Endothelial cell of umbilical vein (primary cell): ENCODE results near the gene RGS19. TPM values are rescaled to one million over a fixed set of nuclear protein-coding genes. Genes with fewer than 3 reads are reported as not detected.

ENCODE experiments used
- BruUV-seq: library from RNA; stranded (reverse); fragments of 400-500 nt; replicated peaks from 2 replicates; lab custom pipeline; 2021; lab: Mats Ljungman, UMichigan
- CTCF ChIA-PET: fragments of 300-600, 350-600 bp; sonication (Branson Sonifier 250); formaldehyde crosslinking; loops from one replicate; lab custom pipeline; 2021; ENCODE audit warnings: antibody characterized with exemption, inconsistent platforms; lab: Charles Lee
- POLR2A ChIA-PET: fragments of 300-600, 350-600 bp; sonication (Branson Sonifier 250); formaldehyde crosslinking; loops from one replicate; lab custom pipeline; 2021; ENCODE audit warnings: antibody characterized with exemption, inconsistent platforms; lab: Charles Lee
- DNase-seq: peaks from one replicate; pipeline ENCODE4 v3.0.0-alpha.2; 2011; ENCODE audit warnings: low read depth, low spot score
- FAIRE-seq: peaks from 2 replicates; lab custom pipeline; 2011; peaks lifted over from hg19 to GRCh38; lab: Jason Lieb, UNC
- H2AFZ ChIP-seq: 2 replicates; pipeline ENCODE4 v1.6.0; 2012; ENCODE audit warnings: low read depth, low read length, control low read depth, inconsistent platforms
- H3K27ac ChIP-seq: 2 replicates; pipeline ENCODE4 v1.5.1; 2011; ENCODE audit warnings: low read depth, mild to moderate bottlenecking, control low read depth, low read length, moderate library complexity; ENCODE audit not compliant: insufficient read depth
- H3K27me3 ChIP-seq, 2 experiments: 2 replicates each; pipeline versions ENCODE4 v1.6.0 to v1.6.1; 2011; ENCODE audit warnings: low read length in 2 of 2, mixed read lengths in 1 of 2; ENCODE audit not compliant: control insufficient read depth in 2 of 2, insufficient read depth in 2 of 2
- H3K36me3 ChIP-seq, 2 experiments: 2 replicates in 1 of 2; 3 replicates in 1 of 2; pipeline ENCODE4 v1.5.1; 2011; ENCODE audit warnings: low read length in 2 of 2, mild to moderate bottlenecking in 1 of 2, moderate library complexity in 1 of 2; ENCODE audit not compliant: control insufficient read depth in 2 of 2, insufficient read depth in 2 of 2; ENCODE audit errors: extremely low read depth in 1 of 2
- H3K4me1 ChIP-seq: 3 replicates; pipeline ENCODE4 v1.5.1; 2011; ENCODE audit warnings: mild to moderate bottlenecking, low read length; ENCODE audit not compliant: control insufficient read depth, insufficient read depth; ENCODE audit errors: extremely low read depth
- H3K4me2 ChIP-seq: 2 replicates; pipeline ENCODE4 v1.6.1; 2011; ENCODE audit warnings: low read length, control low read depth, mixed read lengths; ENCODE audit not compliant: insufficient read depth
- H3K4me3 ChIP-seq, 3 experiments: fragments of 200-600 bp in 1 of 3; sonication (generic), shearing (Covaris generic) in 1 of 3; replicated peaks in 1 of 3; 2 replicates each; pipeline ENCODE4 v1.5.1; 2011 to 2016; ENCODE audit warnings: control low read depth in 3 of 3, low read length in 3 of 3, mild to moderate bottlenecking in 2 of 3, inconsistent platforms in 1 of 3, low read depth in 1 of 3, moderate library complexity in 1 of 3; ENCODE audit not compliant: insufficient read depth in 1 of 3
- H3K79me2 ChIP-seq: 2 replicates; pipeline ENCODE4 v1.6.0; 2012; ENCODE audit warnings: low read length, inconsistent platforms; ENCODE audit not compliant: control insufficient read depth, insufficient read depth
- H3K9ac ChIP-seq: replicated peaks from 2 replicates; pipeline ENCODE3; 2011; ENCODE audit warnings: low read length, control low read depth; ENCODE audit not compliant: insufficient read depth; ENCODE audit errors: extremely low read depth
- H3K9me1 ChIP-seq: replicated peaks from 3 replicates; pipeline ENCODE4 v1.6.0; 2011; ENCODE audit warnings: mild to moderate bottlenecking, low read length; ENCODE audit not compliant: control insufficient read depth, insufficient read depth; ENCODE audit errors: extremely low read depth
- H3K9me3 ChIP-seq: replicated peaks from 2 replicates; pipeline ENCODE4 v1.5.1; 2012; ENCODE audit warnings: low read length, inconsistent platforms; ENCODE audit not compliant: control insufficient read depth, insufficient read depth
- H4K20me1 ChIP-seq: replicated peaks from 2 replicates; pipeline ENCODE3; 2011; ENCODE audit warnings: mild to moderate bottlenecking, low read length; ENCODE audit not compliant: control insufficient read depth, insufficient read depth; ENCODE audit errors: extremely low read depth
- EZH2 ChIP-seq: IDR thresholded peaks from 2 replicates; pipeline ENCODE4 v1.6.1; 2012; ENCODE audit warnings: borderline replicate concordance, low read depth, mild to moderate bottlenecking, moderate library complexity, low read length, inconsistent platforms; ENCODE audit not compliant: severe bottlenecking
- FOS ChIP-seq: IDR thresholded peaks from 2 replicates; pipeline ENCODE4 v1.6.1; 2011; ENCODE audit warnings: mild to moderate bottlenecking, low read length, moderate library complexity, borderline replicate concordance; ENCODE audit not compliant: insufficient read depth
- JUN ChIP-seq: IDR thresholded peaks from 2 replicates; pipeline ENCODE4 v1.6.1; 2011; ENCODE audit warnings: borderline replicate concordance, low read depth; ENCODE audit not compliant: insufficient read length, insufficient read depth
- MYC ChIP-seq: IDR thresholded peaks from one replicate; pipeline ENCODE4 v1.6.1; 2011; ENCODE audit warnings: mild to moderate bottlenecking, low read depth, low read length
- POLR2AphosphoS5 ChIP-seq: IDR thresholded peaks from 2 replicates; pipeline ENCODE4 v1.6.1; 2012; ENCODE audit warnings: low read depth, mild to moderate bottlenecking, control low read depth, low read length, moderate library complexity; ENCODE audit not compliant: insufficient read depth
- dilution Hi-C: fragments of 300-500 bp; cut with MboI; formaldehyde crosslinking; loops from one replicate; pipeline ENCODE4 v1.15.0; 2019; ENCODE audit warnings: low sequenced_read_pairs; ENCODE audit not compliant: extremely low pct_ligation_motif_present
- intact Hi-C: fragments of 100-400 bp; cut with micrococcal nuclease; formaldehyde crosslinking; loops from one replicate; pipeline ENCODE4 v1.10.0; 2022
- polyA plus RNA-seq, 4 experiments: library from polyadenylated mRNA; depleted of rRNA in 3 of 4; stranded (reverse) in 3 of 4; unstranded in 1 of 4; fragments of >200 nt; gene quantifications; 2 replicates each; pipeline versions ENCODE4 v1.2.1 to v1.2.3, GENCODE V29; 2011 to 2012; ENCODE audit warnings: missing spikeins in 1 of 4
- total RNA-seq: library from RNA; stranded (reverse); gene quantifications from 2 replicates; pipeline ENCODE4 v1.2.3, GENCODE V29; 2021
- TF ChIP-seq, protein P1 (sequence below), 2 donors: IDR thresholded peaks; 1 replicate in 1 of 2; 2 replicates in 1 of 2; pipeline ENCODE4 v1.5.1; 2011; ENCODE audit warnings: low read length in 2 of 2, mild to moderate bottlenecking in 2 of 2, moderate library complexity in 2 of 2, control low read depth in 1 of 2, inconsistent platforms in 1 of 2, low read depth in 1 of 2; ENCODE audit not compliant: insufficient read depth in 1 of 2; ENCODE audit errors: extremely low read depth in 1 of 2

Gene RGS19
- total and polyA plus RNA-seq, 2 donors (not counting 3 experiments of a cell fraction or from before 2014, with no cell fraction given), result 27.8 to 33.7 TPM

- H3K4me3 ChIP-seq, result no peak overlapping the region
- H3K9me3 ChIP-seq, result no peaks in the 10 kb centered on the region
- POLR2A ChIA-PET, result interaction anchor here (0.7 kb wide), 1 partner anchor 47 kb away, joined by 6 read pairs; no protein-coding TSS in a partner anchor
- no peaks in the 10 kb centered on the region for H4K20me1 ChIP-seq
- no TSS peak for BruUV-seq
- no peaks in the 10 kb centered on the region for H3K27me3 ChIP-seq
- H2AFZ ChIP-seq, result no peak overlapping the region
- FAIRE-seq (no peak), DNase-seq (no peak)
- CTCF ChIA-PET, result interaction anchor here (0.9 to 2.3 kb wide), 5 partner anchors 10 to 532 kb away, joined by 3 to 21 read pairs (median 5); no protein-coding TSS in a partner anchor
- no peak for TF ChIP-seq JUN
- no peak for TF ChIP-seq FOS
- no peak for TF ChIP-seq MYC
- no peak for TF ChIP-seq POLR2AphosphoS5
- no peak for TF ChIP-seq EZH2
- TF ChIP-seq, protein P1, sequence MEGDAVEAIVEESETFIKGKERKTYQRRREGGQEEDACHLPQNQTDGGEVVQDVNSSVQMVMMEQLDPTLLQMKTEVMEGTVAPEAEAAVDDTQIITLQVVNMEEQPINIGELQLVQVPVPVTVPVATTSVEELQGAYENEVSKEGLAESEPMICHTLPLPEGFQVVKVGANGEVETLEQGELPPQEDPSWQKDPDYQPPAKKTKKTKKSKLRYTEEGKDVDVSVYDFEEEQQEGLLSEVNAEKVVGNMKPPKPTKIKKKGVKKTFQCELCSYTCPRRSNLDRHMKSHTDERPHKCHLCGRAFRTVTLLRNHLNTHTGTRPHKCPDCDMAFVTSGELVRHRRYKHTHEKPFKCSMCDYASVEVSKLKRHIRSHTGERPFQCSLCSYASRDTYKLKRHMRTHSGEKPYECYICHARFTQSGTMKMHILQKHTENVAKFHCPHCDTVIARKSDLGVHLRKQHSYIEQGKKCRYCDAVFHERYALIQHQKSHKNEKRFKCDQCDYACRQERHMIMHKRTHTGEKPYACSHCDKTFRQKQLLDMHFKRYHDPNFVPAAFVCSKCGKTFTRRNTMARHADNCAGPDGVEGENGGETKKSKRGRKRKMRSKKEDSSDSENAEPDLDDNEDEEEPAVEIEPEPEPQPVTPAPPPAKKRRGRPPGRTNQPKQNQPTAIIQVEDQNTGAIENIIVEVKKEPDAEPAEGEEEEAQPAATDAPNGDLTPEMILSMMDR (IDR thresholded peaks at IDR 0.05; ENCODE audit: extremely low read depth in 1 of 2, insufficient read depth in 1 of 2, low read depth in 1 of 2, low read length in 2 of 2), result no peak
- H3K79me2 ChIP-seq, result no peaks in the 10 kb centered on the region
- H3K36me3 ChIP-seq, result peaks cover 0 to 18% of the 10 kb centered on the region in 2 experiments
- no peak overlapping the region for H3K4me2 ChIP-seq
- H3K9me1 ChIP-seq, result no peaks in the 10 kb centered on the region
- H3K4me1 ChIP-seq, result no peaks in the 10 kb centered on the region
- intact Hi-C loops (no loop called here), dilution Hi-C loops (no loop called here)
- no peak overlapping the region for H3K27ac ChIP-seq
- H3K9ac ChIP-seq, result no peak overlapping the region
Measured at GRCh38 chr20:64070244-64070993, 8.9 kb downstream of the RGS19 start.
